GM19238 (cell line): Measurements from ENCODE around the gene TNRC18.

Experiments
- DNase-seq: peaks from one replicate; pipeline ENCODE4 v3.0.0; 2011; ENCODE audit warnings: low spot score; ENCODE audit not compliant: insufficient read length

TNRC18 gene

DNA sequence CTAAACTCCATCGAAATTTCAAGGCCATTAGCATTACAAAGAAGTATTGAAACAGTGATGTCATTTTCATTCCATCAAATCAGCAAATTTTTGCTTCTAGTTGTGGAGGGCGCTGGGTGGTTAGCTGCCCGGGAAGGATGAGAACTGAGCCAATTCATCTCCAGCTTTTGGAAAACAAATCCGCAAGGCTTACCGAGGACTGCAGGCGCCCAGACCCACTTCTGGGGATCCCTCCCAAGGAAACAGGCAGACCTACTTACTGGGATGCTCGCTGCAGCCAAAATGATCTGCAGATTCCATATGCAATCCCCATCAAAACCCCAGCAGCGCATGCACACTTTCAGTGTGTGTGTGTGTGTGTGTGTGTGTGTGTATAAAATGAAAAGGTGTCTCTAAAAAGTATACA is 19.2 kb downstream of the TNRC18 start:
- DNase-seq = no peak

DNA sequence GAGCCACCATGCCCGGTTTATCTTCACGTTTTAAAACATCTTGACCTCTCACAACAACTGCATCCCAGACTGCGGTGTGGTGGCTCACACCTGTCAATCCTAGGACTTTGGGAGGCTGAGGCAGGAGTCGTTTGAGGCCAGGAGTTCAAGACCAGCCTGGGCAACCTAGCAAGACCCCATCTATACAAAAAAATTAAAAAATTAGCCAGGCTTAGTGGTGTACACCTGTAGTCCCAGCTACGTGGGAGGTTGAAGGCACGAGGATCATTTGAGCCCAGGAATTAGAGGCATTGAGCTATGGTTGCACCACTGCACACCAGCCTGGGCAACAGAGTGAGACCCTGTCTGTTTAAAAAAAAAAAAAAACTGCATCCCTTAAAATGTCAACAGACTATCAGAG is 20.2 kb downstream of the TNRC18 start:
- no peak for DNase-seq

DNA sequence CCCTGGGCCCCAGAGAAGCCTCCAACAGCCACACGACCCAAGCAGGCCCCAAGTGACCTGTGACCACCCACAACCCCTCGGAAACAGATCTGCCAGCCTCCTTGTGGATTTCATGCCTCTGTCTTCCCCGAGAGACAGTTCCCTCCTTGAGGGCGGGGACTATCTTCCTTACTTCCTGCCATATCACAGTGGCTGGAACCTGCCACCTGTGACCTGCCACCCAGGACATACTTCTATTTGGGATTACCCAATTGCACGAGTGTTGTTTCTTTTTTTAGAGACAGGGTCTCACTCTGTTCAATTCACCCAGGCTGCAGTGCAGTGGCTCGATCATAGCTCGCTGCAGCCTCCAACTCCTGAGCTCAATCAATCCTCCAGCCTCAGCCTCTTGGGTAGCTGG is 25.9 kb downstream of the TNRC18 start:
- DNase-seq = no peak

DNA sequence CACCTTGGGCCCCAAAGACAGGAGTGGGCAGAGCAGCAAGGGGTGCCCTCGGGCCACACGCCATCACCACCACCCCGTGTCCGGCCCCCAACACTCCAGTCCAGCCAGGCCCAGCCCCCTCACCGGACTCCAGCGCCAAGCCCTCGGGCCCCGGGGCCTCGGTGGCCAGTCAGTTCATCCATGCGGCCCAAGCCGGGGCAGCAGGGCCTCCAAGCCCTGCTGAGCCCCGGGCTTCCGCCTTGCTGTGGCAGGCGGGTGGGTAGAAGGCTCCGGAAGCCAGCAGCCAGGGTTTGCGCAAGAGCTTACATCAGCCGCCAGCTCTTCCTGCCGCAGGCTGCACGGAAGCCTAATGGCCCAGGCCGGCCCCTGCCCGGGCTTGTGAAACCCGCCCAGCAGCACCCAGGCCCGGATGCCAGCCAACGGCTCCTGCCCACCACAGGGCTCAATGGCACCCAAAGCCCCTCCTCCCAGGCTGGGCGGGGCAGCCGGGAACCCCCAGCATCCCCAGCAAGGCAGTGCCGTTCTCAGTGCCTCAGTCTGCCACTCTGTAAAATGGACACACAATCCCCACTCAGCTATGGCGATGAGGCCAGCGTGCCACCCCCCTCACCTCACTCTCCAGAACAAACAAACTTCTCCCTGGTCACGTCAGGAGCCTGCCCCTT is 26.5 kb downstream of the TNRC18 start:
- peak; percentile 98 for DNase-seq

DNA sequence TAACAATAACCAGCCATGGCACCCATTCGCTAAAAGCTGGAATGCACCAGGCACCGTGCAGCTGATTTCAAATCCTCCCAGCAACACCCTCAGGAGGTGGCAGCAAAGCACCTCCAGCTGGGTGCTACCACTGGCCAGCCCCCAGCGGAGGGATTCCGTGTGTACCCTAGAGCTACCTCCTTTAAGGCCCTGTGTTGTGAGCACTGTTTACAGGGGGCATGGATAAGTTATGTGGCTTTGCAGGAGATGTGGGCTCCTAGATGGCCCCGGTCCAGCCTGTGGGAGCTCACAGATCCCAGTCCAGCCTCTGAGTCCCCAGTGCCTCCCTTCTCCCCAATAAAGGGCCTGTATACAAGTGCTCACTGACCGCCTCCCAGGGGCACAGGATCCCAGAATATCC is 27.1 kb downstream of the TNRC18 start:
- peak; percentile 66 for DNase-seq

DNA sequence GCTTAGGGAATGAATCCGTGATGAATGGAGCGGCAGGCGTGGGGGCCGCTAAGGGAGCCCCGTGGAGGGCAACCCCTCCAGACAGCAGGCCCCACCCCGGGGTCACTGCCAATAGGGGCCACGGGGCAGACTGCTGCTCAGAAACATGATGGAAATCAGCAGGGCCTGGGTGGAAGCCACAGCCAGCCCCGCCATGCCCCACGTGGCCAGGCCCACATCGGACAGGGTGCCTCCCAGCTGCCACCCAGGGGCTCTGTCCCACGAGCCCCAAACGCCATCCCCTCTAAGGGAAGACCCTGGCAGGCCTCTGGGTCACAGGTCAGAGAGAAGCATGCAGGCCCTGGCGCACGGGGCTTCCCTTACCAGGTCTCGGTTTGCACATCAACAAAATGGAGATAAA is 28.4 kb downstream of the TNRC18 start:
- DNase-seq = no peak

DNA sequence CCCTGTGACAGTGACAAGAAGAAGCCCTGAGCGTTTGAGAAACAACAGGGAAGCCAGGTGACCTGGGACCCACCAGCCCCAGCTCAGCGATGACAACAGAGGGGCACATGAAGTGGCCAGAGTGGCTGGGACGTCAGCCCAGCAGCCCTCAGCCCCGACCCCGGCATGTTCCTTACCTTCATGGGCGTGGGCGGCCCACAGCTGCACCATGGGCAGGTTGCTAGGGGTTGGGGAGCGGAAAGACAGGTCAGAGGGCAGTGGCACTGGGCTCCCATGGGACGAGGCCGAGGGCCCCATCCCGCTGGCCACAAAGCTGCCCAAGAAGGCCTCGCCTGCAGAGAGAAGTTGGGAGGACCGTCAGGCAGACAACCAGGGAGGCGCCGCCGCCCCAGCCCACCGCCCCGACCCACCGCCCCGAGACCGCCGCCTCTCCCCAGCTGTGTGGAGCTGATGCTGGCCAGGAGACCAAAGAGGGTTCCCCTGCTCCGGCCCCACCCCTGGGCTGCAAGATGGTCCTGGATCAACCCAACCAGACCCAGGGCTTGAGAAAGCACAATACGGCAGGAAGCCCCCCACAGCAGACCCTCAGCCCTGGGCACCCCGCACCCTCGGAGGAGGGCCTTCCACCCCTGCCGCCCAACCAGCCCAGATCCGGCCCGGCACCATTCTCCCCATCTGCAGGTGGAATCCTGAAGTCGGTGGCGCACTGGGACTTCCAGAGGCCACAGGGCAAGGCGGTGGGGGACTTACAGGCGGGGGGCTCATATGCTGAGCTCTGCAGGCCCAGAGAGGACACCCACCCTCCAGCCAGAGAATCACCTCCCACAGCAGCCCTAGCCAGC is 29.1 kb downstream of the TNRC18 start:
- DNase-seq = no peak

DNA sequence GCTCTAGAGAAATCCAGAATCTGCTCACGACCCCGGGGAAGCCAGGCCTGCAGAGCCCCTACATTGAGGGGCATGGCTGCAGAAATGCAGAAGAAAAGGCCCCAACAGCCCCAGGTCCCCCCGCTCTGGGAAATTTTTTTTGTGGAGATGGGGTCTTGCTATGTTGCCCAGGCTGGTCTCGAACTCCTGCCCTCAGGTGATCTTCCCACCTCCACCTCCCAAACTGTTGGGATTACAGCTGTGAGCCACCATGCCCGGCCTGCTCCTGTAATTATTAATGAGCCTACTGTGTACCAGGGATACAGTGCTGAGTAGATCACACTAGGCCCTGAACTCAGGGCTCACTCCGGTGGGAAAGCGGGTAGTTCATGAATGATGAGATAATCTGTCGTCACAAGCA is 29.9 kb downstream of the TNRC18 start:
- no peak for DNase-seq

DNA sequence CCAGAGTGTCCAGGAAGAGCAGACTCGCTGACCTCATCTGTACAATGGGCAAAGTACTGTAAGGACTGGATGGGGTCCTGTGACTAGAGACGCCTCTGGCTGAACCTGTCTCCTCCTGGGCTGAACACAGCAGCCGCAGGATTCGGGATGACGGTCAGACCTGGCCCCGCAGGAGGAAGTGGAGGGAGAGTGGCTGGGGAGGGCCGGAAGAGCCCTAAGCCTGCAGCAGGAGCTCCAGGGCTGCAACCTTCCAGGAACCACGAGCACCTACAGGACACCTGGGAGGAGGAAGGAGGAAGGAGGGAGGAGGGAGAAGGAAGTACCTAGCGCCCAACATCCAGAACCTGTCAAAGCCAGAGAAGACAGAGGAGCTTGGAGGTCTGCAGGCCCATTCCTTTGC is 30.3 kb downstream of the TNRC18 start:
- no peak for DNase-seq

DNA sequence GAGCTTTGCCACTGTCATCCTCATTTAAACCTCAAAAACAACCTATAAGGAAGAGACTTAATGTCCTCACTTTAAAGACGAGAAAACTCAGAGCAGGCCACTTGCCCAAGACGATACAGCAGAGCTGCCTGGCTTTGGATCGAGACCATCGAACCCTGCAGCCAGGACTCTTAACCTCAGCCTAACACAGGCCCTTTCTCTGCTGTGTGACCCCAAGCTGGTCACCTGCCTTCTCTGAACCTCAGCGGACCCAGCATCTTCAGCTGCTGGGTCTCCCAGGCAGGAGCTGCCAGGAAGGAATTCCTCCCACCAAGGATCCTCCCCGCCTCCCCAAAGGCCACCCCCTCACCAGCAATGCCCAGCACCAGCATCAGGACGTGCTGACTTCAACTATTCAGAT is 32.7 kb downstream of the TNRC18 start:
- DNase-seq = no peak

DNA sequence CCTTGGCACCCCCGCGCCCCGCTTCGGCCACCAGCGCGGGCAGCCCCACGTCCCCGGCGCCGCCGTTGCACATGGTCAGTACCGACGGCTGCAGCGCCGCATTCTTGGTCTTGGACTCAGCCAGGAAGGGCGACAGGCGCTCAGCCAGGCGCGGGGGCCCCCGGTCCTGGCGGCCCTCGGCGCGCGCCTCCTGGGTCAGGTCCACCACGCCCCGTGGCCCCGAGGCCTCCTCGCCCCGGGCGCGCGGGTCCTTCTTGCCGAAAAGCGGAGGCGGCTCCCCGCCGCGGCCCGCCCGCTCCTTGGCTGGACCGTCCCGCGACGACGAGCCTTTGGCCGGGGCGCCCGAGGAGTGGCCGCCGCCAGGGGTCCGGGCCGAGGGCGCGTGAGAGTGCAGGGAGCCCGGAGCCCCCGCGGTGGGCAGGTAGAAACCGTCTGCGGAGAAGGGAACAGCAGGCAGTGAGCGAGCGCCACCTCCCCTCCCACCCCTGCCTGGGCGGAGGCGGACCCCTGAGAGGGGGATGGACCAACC is 34.7 kb downstream of the TNRC18 start:
- no peak for DNase-seq

DNA sequence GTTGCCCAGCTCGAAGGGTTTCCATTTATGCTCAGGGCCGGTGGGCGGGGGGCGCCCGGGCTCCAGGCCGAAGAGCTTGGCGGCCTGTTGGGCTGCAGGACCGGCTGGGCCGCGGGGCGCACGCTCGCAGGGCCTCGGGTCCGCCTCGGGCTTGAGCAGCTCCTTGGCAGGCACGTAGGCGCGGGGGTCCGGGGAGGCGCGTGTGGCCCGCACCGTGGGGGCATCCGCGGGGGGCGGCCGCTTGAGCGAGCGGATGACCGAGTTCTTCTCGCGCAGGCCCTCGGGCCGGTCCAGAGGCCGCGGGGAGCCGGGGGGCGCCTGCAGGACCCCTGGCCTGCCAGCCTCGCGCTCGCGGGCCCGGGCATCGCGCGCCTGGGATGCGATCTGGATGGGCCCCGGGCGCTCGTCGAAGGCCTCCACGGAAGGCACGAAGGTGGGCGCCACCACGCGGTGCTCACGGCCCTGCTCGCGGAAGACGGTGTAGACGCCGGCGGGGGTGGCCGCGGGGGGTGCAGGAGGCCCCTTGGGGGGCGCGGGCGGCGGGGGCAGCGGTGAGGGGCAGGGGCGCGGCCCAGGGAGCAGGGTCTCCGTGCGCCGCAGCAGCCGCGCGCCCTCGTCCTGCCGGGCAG is 35.2 kb downstream of the TNRC18 start:
- DNase-seq = no peak

DNA sequence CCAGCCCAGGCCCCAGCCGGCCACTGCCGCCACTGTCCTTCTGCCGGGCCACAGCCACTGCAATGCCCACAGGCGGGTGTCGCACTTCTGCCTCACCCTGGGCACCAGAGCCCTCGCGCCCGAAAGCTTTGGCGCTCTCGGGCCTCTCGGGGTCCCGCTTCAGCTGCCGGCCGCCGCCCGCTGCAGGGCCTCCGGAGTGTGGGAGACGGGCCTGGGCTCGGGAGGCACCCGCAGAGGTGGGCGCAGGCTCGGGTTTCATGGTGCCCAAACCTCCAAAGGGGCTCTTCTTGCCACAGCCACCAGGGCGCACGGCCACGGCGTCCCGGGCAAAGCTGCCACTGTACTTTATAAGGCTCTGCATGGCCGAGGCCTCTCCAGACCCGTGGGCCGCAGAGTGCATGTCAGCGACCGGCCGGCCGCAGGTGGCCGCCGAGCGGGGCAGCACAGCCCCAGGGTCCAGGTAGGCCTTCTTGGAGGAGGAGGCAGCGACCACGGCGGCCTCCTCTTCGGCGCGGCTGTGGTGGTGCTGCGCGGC is 35.9 kb downstream of the TNRC18 start:
- no peak for DNase-seq

DNA sequence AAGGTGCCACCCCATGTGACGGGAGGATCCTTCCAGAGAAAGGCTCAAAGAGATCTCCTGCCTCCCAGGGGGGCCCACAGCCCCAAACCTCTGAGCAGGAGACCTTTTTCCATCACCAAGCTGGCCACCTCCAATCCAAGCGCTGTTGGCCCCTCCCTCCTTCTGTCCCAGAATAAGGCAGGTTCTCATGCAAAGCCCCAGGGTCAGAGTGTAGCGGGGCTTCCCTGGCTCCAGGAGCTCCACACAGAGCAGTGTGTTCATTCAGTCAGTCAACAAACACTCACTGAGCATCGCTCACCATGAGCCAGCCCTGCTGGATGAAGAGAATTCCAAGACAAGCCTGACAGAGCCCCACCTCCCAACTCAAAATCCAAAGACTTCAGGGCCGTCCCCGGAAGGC is 39.0 kb downstream of the TNRC18 start:
- no peak for DNase-seq

DNA sequence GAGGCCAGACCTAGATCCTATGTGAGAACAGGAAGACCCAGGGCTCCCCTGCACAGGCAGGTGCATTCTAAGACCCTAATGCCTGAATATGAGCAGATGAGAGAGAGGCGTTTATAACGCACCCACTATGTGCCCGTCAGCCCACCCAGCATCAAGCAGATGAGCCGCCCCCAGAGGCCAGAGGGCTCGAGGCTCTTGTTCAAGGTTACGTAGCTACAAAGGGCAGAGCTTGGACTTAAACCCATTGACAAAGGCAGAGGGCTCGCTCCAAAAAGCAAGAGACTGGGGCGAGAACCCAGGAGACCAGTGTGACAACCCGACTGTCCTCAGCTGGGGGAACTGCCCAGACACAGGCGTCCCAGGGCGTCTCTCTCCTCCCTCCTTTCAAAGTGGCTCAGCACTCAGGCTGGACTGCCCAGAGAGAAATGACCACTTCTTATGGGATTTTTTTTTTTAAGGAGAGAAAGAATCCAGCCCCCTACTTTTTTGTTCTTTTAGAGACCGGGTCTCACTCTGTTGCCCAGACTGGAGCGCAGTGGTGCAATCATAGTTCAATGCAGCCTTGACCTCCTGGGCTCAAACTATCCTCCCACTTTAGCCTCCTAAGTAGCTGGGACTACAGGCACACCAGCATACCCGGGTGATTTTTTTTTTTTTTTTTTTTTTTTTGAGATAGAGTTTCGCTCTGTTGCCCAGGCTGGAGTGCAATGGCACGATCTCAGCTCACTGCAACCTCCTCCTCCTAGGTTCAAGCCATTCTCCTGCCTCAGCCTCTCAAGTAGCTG is 40.1 kb downstream of the TNRC18 start:
- no peak for DNase-seq

DNA sequence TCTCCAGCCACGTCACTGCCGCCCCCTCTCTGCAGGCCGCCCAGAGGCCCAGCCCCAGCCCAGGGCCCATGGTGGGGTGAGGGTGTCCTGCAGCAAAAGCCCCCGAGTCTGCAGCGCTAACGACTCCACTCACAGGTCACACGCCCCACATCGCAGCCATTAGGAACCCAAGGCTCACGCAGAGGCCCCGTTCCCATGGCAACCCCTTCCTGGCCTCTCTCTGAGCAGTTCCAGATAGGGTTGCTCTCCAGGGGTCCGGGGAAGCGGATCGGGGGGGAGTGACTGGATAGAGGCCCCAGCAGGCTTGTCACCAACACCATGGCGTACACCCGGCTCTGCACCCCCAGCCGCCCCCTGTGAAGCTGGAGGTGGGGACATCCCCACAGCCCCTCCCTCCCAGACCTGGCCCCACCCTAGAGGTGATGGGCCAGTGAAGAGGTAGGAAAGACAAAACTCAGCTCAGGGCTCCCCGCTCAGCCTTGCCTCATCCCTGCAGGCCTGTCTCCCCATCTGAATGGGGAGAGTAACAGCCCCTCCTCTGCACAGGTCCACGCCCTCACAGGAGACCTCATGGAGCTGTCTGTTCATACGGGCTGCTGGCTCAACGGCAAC is 41.2 kb downstream of the TNRC18 start:
- no peak for DNase-seq

DNA sequence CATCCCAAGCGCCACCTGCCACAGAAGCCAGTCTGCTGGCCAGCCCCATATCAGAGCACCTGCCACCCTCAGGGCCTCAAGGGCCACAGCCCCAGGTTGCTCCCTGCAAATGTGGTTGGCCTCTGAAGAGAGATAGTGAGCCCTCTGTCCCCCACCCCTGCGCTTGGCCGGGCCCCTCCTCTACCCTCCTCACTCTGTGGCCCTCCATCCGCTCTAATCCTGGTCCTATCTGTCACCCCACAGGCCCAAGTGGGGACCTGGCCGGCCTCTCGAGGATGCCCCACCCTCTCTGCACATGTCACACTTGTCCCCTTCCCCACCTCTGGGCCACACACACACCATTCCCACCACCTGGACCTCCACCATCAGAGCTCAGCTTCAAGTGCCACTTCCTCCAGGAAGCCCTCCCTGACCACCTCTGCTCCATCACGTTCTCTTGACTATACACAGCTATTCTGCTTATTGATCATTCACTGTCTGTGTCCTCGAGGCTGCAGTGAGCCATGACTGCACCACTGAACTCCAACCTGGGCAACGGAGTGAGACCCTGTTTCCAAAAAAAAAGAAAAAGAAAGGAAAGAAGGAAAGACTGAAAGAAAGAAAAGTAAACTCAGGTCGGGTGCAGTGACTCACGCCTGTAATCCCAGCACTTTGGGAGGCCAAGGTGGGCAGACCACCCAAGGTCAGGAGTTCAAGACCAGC is 42.4 kb downstream of the TNRC18 start:
- no peak for DNase-seq

DNA sequence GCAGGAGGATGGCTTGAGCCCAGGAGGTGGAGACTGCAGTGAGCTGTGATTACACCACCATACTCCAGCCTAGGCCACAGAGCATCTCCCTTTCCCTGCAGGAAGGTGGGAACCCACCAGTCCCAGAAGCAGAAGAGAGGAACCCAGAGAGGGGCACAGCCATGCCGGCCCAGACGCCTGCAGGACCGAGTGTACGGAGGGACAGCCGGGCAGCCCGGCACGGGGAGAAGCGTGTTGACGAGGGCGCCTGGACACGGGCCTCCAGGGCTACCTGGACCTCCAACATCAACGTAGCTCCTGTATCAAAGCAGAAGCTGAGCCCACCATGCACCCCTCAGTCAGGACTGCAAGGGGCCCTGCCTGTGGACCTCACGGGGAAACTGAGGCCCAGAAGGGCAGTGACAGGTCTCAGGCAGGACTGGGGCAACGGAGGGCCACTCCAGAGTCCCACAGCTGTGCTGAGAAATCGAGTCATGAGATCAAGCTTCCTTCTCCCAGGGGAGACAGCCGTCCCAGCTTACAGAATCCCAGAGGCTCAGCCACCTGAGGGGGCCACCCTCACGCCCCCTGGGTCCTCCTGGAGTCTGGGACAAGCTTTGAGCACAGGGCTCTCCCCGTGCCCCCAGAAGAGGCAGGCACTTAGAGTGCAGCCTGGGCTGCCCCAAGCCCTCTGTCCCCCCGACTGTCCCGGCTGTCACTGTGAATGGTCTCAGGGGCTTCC is 43.1 kb downstream of the TNRC18 start:
- no peak for DNase-seq

DNA sequence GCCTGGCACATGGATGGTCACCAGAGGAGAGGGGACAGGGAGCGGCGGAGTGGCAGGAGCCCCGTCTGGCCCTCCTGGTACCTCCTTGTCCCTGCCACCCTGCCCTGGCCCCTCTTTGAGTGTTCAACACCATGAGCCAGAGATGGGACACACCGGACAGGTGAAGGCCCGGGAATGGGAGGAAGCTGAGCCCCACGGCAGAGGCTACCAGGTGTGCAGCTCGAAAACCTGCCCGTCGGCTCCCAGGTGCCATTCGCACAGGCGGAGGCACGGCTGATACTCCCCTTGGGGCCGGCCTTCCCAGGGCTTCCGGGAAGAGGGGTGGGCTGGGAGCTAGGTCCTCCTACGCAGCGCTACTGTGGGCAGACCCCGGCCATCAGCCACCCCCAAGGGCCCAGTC is 44.1 kb downstream of the TNRC18 start:
- DNase-seq = no peak

DNA sequence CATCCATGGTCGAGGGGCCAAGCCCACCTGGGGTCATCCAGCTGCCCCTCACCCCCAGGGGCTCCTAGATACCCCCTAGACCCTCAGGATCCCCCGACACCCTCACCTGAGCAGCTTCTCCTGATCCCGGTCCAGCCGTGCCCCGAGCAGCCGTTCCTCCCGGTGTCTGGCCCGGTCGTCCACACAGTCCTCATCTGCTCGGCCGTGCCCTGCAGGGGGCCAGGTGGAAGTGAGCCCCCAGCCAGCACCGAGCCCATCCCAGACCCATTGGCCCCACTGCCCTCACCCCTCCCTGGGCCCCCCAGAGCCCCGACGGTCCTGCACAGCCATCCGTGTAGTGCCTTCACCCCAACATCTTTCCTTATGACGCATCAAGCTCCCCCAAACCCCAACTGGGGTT is 45.8 kb downstream of the TNRC18 start:
- no peak for DNase-seq
